Measurements from ENCODE around the gene PACSIN1. TPM values are rescaled to one million over a fixed set of nuclear protein-coding genes. Genes with fewer than 3 reads are reported as not detected.

Gene PACSIN1
- total RNA-seq, 2 experiments from 2014 or later = 19.3 to 88.4 TPM

DNA sequence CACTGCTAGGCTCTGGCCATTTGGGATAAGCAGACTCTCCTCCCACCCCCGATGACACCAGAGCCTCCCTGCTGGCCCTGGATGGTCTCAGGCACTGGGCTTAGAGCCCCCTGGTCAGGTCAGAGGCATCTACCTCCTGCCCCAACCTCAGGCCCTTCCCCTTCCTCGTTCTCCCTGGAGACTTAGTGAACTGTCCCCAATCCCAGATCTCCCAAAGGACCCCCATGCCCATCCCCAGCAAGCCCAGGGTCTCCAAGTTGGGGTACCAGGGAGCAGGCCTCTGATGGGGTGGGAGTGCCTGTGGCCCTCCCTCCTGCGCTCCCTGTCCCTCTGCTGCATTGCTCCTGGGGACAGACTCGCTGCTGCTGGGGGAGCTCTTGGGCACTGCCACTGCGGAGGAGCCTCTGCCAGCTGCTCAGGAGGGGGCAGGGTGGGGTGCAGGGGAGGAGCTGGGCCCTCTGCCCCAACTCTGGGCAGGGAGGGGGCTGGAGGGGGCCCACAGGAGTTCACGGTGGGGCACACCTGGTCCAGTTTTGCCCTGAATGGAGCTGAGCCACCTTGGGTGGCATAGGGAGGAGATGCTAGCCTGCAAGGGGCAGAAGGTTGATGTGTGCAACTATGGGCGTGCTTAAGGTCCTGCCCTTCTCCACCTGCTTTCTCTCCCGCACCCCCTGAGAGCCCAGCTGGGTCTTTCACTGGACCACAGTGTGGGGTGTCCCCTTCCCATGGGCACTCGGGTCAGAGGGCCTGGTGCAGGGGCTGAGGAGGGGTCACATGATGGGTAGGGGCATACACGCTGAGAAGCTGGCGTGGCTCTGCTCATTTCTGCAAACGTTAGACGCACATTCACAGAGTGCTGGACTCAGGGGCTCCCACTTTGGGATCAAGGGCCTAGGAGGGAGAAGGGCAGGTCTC is 49.9 kb downstream of the PACSIN1 start:
- Histone ChIP-seq H2AFZ (ENCODE audit: low read length) (no peak overlapping the region), H3K4me1 (ENCODE audit: insufficient read depth, low read length, poor library complexity, severe bottlenecking) (peaks cover 6% of the 10 kb centered on the region), H3K27ac (ENCODE audit: low read depth, low read length, poor library complexity, severe bottlenecking) (no peak overlapping the region), H3K9me2 (ENCODE audit: insufficient read depth, low read length) (no peaks in the 10 kb centered on the region), H3K79me2 (ENCODE audit: insufficient read depth, low read depth, low read length) (no peaks in the 10 kb centered on the region), H3K4me3 (ENCODE audit: low read depth, low read length, poor library complexity, severe bottlenecking) (no peak overlapping the region), H4K20me1 (ENCODE audit: insufficient read depth, low read length) (no peaks in the 10 kb centered on the region), H3K4me2 (ENCODE audit: low read length) (no peak overlapping the region), H3K9me3 (ENCODE audit: low read length) (no peaks in the 10 kb centered on the region), H3K36me3 (ENCODE audit: insufficient read depth, low read length) (no peaks in the 10 kb centered on the region)
- CTCF ChIA-PET (ENCODE audit: unreplicated experiment) = no interaction called here
- no peak for DNase-seq (ENCODE audit: low spot score)
- TF ChIP-seq CTCF (conservative IDR thresholded peaks at IDR 0.05; ENCODE audit: low read length) = no peak
- TF ChIP-seq EZH2phosphoT487 (IDR thresholded peaks at IDR 0.05; ENCODE audit: borderline replicate concordance, low read depth, low read length) = no peak
- BruUV-seq (replicated peaks) = no TSS peak
- POLR2A ChIA-PET = interaction anchor here (0.5 kb wide), 1 partner anchor 23 kb away, joined by 8 read pairs; no protein-coding TSS in a partner anchor
- intact Hi-C loops (cut with micrococcal nuclease; ENCODE audit: unreplicated experiment) = no loop called here

- TF ChIP-seq CTCF (conservative IDR thresholded peaks at IDR 0.05; ENCODE audit: low read length) (no peak), EZH2phosphoT487 (IDR thresholded peaks at IDR 0.05; ENCODE audit: borderline replicate concordance, low read depth, low read length) (no peak)
- H3K4me3 ChIP-seq (ENCODE audit: low read depth, low read length, poor library complexity, severe bottlenecking) = no peak overlapping the region
- no peak overlapping the region for H3K4me2 ChIP-seq (ENCODE audit: low read length)
- no peaks in the 10 kb centered on the region for H3K9me3 ChIP-seq (ENCODE audit: low read length)
- H3K36me3 ChIP-seq (ENCODE audit: insufficient read depth, low read length) = no peaks in the 10 kb centered on the region
- H3K4me1 ChIP-seq (ENCODE audit: insufficient read depth, low read length, poor library complexity, severe bottlenecking) = peaks cover 6% of the 10 kb centered on the region
- no peak overlapping the region for H3K27ac ChIP-seq (ENCODE audit: low read depth, low read length, poor library complexity, severe bottlenecking)
- no TSS peak for BruUV-seq (replicated peaks)
- POLR2A ChIA-PET = no interaction called here
- H4K20me1 ChIP-seq (ENCODE audit: insufficient read depth, low read length) = no peaks in the 10 kb centered on the region
- no peak overlapping the region for H2AFZ ChIP-seq (ENCODE audit: low read length)
- intact Hi-C loops (cut with micrococcal nuclease; ENCODE audit: unreplicated experiment) = no loop called here
- DNase-seq (ENCODE audit: low spot score) = no peak
- no peaks in the 10 kb centered on the region for H3K79me2 ChIP-seq (ENCODE audit: insufficient read depth, low read depth, low read length)
- CTCF ChIA-PET (ENCODE audit: unreplicated experiment) = no interaction called here
- no peaks in the 10 kb centered on the region for H3K9me2 ChIP-seq (ENCODE audit: insufficient read depth, low read length)
Measured at GRCh38 chr6:34516391-34517324, 50.8 kb downstream of the PACSIN1 start.

All from OCI-LY7 (cell line).